Neural crest cell (in vitro differentiated cells): ENCODE data around the gene MMP21. TPM values are rescaled to one million over a fixed set of nuclear protein-coding genes. Genes with fewer than 3 reads are reported as not detected.
A peak's percentile ranks its signal among the peaks of the same experiment; 100 is the strongest.

Experiments used
- DNase-seq: peaks from one replicate; pipeline ENCODE4 v3.0.0; 2021; ENCODE audit warnings: low read depth, mixed read lengths, low spot score
- H3K27ac Mint-ChIP-seq: one replicate; pipeline ENCODE4 v1.8.0; 2021; ENCODE audit warnings: mild to moderate bottlenecking, mixed read lengths; ENCODE audit not compliant: unreplicated experiment
- H3K27me3 Mint-ChIP-seq: 2 replicates; pipeline ENCODE4 v1.8.0; 2021; ENCODE audit warnings: low read depth, mild to moderate bottlenecking, mixed read lengths
- H3K36me3 Mint-ChIP-seq: 2 replicates; pipeline ENCODE4 v1.8.0; 2021; ENCODE audit warnings: low read depth, mild to moderate bottlenecking, mixed read lengths
- H3K4me1 Mint-ChIP-seq: 2 replicates; pipeline ENCODE4 v1.8.0; 2021; ENCODE audit warnings: mixed read lengths
- H3K4me3 Mint-ChIP-seq: one replicate; pipeline ENCODE4 v1.8.0; 2021; ENCODE audit warnings: mild to moderate bottlenecking, mixed read lengths
- H3K9me3 Mint-ChIP-seq: 2 replicates; pipeline ENCODE4 v1.8.0; 2021; ENCODE audit warnings: mixed read lengths
- CTCF ChIP-seq: fragments of 200-600 bp; sonication (generic); conservative IDR thresholded peaks from 2 replicates; pipeline ENCODE4 v1.5.0; 2021; ENCODE audit warnings: antibody characterized with exemption, mild to moderate bottlenecking
- total RNA-seq: library from RNA; stranded (reverse); gene quantifications from 2 replicates; pipeline ENCODE4 v1.2.1, GENCODE V29; 2021

MMP21 gene
- total RNA-seq, 1 donor from 2014 or later = not detected

DNA sequence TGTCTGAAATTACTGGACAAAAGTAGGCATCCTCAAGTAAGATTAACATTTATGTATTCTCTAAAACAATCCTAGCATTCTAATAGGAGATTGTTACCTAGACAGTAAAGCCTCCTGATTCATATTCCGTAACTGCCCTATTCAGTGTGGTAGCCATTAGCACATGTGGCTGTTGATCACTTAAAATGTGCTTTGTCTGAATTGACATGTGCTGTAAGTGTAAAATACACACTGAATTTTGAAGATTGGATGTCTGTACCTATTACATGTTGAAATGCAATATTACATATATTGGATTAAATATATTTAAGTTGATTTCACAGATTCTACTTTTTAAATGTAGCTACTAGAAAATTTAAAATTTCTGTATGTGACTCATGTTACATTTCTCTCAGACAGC is 41.5 kb downstream of the MMP21 start:
- peaks cover 31% of the 10 kb centered on the region for H3K36me3 Mint-ChIP-seq
- no peaks in the 10 kb centered on the region for H3K27me3 Mint-ChIP-seq
- peaks cover 16% of the 10 kb centered on the region for H3K4me1 Mint-ChIP-seq
- H3K27ac Mint-ChIP-seq = no peak overlapping the region
- TF ChIP-seq CTCF = no peak
- H3K9me3 Mint-ChIP-seq = no peaks in the 10 kb centered on the region
- DNase-seq = no peak
- no peak overlapping the region for H3K4me3 Mint-ChIP-seq

- Mint-ChIP-seq H3K4me3 (no peak overlapping the region), H3K4me1 (no peaks in the 10 kb centered on the region), H3K36me3 (peaks cover 28% of the 10 kb centered on the region), H3K9me3 (no peaks in the 10 kb centered on the region), H3K27me3 (no peaks in the 10 kb centered on the region), H3K27ac (no peak overlapping the region)
- TF ChIP-seq CTCF = no peak
- DNase-seq = no peak
Observed at GRCh38 chr10:125727436-125727835, 48.2 kb downstream of the MMP21 start.

- TF ChIP-seq CTCF = no peak
- Mint-ChIP-seq H3K9me3 (no peaks in the 10 kb centered on the region), H3K36me3 (peaks cover 25% of the 10 kb centered on the region), H3K27ac (no peak overlapping the region), H3K27me3 (no peaks in the 10 kb centered on the region), H3K4me3 (no peak overlapping the region), H3K4me1 (no peaks in the 10 kb centered on the region)
- DNase-seq = no peak
Observed at GRCh38 chr10:125726914-125727313, 48.7 kb downstream of the MMP21 start.

DNA sequence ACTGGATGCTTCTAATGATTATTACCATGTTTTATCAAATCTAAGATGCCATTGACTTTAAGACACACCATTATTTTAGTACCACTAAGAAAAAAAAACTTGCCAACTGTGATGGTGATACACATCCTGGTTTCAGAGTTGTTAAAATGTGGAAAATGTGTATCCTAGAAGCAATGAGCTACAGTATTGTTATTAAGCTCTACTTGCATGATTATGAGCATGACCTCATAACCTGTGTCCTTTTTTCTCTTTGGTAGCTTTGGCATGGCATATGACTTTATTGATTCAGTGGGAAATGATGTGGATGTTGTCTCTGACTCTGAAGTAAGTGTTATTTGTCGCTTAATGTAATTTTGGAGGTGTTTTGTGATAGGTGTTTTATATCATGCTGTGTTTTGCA is 52.8 kb downstream of the MMP21 start:
- no peak for TF ChIP-seq CTCF
- Mint-ChIP-seq H3K36me3 (peaks cover 15% of the 10 kb centered on the region), H3K4me3 (peak overlapping the region; percentile 36), H3K9me3 (no peaks in the 10 kb centered on the region), H3K4me1 (peaks cover 21% of the 10 kb centered on the region), H3K27ac (no peak overlapping the region), H3K27me3 (no peaks in the 10 kb centered on the region)
- DNase-seq = no peak

DNA sequence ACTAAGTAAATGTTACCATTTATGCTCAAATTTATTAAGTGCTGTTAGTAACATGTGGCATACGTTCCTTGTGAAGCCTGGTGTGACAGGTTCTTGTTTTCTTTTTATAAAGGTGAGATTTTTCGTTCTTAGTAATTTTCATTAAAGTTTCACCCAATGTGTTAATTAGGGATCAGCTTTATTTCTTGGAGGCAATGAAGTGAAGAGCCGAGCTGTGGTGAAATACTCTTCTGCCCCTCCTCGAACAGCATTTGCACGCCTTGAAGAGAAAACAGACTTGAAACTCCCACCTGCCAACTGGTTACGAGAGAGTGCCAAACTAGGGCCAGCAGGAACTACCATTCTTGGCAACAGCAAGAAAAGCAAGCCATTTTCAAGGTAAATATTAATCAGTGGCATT is 54.6 kb downstream of the MMP21 start:
- Mint-ChIP-seq H3K9me3 (no peaks in the 10 kb centered on the region), H3K4me1 (peaks cover 21% of the 10 kb centered on the region), H3K27ac (no peak overlapping the region), H3K27me3 (no peaks in the 10 kb centered on the region), H3K36me3 (peaks cover 13% of the 10 kb centered on the region), H3K4me3 (peak overlapping the region; percentile 98)
- no peak for DNase-seq
- TF ChIP-seq CTCF = no peak

GRCh38 chr10:125720002-125720382 is 55.6 kb downstream of the MMP21 start:
- H3K9me3 Mint-ChIP-seq = no peaks in the 10 kb centered on the region
- peak overlapping the region; percentile 98 for H3K4me3 Mint-ChIP-seq
- H3K27me3 Mint-ChIP-seq = no peaks in the 10 kb centered on the region
- no peak for TF ChIP-seq CTCF
- H3K27ac Mint-ChIP-seq = peak overlapping the region; percentile 86
- no peak for DNase-seq
- H3K36me3 Mint-ChIP-seq = peaks cover 9% of the 10 kb centered on the region
- peaks cover 21% of the 10 kb centered on the region for H3K4me1 Mint-ChIP-seq
